ENCODE results near the gene TLE5.
"Not testable (repeated sequence)": the region's sequence is repeated elsewhere in the genome, so short reads cannot be mapped to it uniquely, and the experiment has no call there.

The TLE5 gene

DNA sequence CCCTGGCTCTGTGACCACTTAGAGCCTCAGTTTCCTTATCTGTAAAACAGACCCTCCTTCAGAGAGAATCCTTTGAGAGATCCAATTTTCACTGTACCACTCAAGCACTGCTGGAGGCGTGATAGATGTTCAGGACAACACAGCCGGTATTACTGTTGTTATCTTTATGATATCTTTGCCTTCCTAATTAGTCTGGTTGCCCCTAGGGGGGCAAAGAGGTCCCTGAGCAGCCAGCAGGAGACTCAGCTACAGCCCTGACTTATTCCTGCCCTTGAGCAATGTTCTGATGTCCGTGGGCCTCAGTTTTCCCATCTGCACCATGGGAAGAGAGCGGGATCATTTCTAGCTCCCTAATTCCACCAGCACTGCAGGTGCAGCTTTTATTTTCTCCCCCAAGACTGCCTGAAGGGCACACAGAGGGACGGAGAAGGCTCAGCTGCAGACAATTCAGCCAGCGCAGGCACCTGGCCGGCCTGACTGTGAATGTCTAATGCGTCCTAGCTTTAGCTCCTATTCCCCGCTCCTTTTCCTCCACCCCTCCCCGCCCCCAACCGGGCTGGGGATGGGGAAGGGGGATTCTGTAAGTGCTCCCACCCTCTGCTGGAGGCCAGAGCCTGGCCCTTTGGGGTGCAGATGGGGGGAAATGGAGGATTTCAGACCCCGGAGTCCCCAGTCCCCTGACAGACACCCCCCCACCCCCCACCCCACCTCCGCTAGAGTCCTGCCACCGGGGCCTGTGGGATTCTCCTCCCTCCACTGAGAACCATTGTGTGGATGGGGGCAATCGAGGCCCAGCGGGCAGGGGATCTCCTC lies 16.2 kb downstream of the TLE5 start:
- no peak for DNase-seq (ENCODE audit: insufficient read length, low spot score)

DNA sequence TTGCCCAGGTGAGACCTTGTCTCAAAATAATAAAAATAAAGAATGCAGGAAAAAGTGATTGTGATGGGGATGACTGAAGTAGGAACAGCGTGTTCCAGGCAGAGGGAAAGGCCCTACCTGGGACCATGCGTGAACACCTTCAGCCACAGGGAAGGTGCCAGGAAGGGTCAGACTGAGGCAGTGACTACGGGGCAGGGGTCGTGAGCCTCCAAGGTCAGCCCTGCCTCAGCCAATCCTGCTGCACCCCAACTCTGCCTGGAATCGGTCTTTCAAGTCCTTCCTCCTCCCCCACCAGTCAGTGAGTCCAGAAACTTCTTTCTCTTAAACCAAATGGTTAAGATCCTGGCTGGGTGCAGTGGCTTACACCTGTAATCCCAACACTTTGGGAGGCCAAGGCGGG lies 17.1 kb downstream of the TLE5 start:
- DNase-seq (ENCODE audit: insufficient read length, low spot score) (no peak), FAIRE-seq (no peak)

More for the DNA sequence above, 16.2 kb downstream of the TLE5 start:
- FAIRE-seq = no peak

DNA sequence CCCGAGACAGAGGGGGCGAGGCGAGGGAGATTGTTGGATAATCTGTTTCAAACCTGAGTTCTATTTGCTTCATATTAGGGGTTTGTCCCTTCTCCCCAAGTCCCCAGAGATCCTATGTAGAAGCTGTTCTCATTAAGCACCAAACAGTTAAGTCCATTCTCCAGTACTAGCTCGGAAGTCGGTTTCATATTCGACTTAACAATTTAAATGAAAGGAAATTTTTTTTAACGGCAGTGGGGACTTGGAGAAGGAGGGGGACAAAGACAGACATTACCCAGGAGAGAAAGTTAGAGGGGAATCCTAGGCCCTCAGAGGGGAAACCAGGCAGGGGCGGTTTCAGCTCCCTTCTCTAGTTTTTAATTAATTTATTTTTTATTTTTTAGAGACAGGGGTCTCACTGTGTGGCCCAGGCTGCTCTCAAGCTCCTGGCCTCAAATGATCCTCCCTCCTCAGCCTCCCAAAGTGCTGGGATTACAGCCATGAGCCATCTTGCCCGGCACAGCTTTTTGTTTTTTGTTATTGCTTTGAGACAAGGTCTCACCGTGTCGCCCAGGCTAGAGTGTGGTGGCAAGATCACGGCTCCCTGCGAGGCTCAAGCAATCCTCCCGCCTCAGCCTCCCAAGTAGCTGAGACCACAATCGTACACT lies 19.6 kb downstream of the TLE5 start:
- DNase-seq (ENCODE audit: insufficient read length, low spot score) (no peak), FAIRE-seq (no peak)

DNA sequence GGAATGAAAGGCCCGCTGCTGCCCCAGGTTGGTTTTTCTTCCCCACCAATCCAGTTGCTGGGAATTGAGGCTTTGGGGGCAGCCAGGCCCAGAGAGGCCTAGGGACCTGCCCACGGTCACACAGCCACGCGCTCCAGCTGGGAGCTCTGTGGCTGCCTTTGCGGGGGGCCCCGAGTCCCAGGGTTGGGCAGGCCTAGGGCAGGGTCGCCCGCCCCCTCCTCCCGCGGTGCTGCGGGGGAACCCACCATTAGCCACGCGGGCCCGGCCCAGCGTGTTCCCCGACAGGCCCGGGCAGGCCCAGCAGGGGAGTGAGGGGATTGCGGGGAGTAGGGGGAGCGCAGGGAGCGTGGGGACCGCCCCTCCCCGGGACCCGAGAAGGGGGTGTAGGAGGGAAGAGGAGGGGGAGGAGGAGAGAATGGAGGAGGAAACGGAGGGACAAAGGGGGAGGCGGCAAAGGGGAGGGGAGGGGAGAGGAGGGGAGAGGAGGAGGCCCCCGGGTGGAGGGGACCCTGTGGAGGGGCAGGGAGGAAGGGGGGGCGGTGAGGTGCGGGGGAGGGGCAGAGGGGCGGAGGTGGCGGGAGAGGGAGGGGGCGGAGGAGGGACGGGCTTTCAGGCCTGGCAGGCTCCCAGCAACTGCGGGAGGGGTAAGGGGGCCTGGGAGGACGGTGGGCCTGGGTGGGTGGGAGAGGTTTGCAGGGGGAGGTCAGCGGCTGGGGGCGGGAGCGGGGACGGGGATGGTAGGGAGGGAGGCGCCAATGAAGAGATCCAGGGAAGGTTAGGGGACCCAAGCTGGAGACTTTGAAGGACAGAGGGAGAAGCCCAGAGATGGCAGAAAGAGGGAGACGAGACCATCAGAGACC lies 20.3 kb downstream of the TLE5 start:
- FAIRE-seq = no peak
- no peak for DNase-seq (ENCODE audit: insufficient read length, low spot score)

DNA sequence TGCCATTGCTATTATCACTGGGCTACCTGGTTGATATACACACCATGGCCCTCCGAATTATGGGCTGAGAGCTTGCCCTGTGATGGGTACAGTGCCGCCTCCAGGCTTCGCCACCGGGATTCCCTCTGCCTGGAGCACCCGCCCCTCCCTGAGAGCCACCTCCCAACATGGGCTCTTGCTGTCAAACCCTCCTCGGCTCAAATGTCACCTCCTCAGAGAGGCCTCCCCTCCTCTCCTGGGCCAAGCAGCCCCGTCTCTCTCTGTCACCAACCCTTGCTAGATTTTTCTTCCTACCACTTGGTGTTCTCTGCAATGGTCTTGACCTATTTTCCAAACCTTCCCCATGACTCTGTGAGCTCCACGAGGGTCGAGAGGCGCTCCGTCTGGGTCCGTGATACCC lies 21.0 kb downstream of the TLE5 start:
- DNase-seq (ENCODE audit: insufficient read length, low spot score) (no peak), FAIRE-seq (no peak)

DNA sequence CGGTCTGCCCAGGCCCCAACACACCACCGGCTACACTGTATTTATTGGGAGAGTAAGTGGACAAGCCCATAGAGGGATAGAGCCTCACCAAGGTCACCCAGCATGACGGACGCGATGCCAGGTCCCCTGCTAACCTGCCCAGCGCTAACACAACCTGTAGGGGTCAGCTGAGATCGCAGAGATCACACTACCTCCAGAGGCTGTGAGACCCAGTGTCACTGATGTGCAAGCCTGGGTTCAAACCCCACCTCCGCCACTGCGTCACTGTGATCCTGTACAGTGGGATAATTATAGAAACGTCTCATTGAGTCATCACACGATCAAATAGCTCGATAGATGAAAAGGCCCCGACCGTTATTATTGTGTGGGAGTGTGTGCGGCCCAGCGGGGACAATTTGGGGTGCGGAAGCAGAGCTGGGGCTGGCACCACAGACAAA lies 22.6 kb downstream of the TLE5 start:
- FAIRE-seq = no peak

DNA sequence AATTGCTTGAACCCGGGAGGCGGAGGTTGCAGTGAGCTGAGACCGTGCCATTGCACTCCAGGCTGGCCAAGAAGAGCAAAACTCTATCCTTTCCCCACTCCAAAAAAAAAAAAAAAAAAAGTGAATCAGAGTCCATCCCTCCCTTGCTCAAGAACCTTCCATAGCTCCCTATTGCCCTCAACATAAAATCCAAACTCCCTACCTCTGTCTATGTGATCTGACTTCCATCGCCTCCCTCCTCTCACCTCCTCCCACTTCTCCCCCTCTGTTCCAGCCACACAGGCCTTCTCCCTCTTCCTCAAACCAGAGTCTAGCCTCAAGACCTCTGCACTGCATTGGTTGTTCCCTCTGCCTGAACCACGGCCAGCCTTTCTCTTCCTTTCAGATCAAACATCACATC lies 23.2 kb downstream of the TLE5 start:
- FAIRE-seq (no peak), DNase-seq (ENCODE audit: insufficient read length, low spot score) (no peak)

More for the DNA sequence above, 22.6 kb downstream of the TLE5 start:
- DNase-seq (ENCODE audit: insufficient read length, low spot score) = no peak

DNA sequence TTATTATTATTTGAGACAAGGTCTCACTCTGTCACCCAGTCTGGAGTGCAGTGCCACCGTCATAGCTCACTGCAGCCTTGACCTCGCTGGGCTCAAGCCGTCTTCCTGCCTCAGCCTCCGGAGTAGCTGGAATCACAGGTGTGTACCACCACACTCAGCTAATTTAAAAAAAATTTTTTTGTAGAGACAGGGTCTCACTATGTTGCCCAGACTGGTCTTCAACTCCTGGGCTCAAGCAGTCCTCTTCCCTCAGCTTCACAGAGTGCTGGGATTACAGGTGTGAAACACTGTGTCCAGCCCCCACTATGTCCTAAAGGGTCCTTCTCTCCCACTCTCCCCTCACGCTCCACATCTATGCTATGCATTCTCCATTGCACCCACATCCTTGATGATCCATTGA lies 24.1 kb downstream of the TLE5 start:
- FAIRE-seq (no peak), DNase-seq (ENCODE audit: insufficient read length, low spot score) (no peak)

DNA sequence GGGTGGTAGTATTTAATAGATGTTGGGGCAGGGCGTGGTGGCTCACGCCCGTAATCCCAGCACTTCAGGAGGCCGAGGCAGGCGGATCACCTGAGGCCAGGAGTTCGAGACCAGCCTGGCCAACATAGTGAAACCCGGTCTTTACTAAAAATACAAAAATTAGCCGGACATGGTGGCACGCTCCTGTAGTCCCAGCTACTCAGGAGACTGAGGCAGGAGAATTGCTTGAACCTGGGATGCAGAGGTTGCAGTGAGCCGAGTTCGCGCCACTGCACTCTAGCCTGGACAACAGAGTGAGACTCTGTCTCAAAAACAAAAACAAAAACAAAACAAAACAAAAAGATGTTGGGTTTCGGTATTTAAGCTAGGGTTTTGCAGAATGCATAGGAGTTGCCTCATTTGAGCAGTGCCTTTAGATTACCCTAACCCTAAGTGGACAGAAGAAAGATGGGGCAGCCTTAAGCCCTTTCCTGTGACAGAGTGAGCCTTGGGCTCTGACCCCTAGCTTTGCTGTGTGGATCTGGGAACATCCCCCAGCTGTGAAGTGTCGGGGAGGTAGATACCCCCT lies 25.2 kb downstream of the TLE5 start:
- FAIRE-seq = not testable (repeated sequence)

DNA sequence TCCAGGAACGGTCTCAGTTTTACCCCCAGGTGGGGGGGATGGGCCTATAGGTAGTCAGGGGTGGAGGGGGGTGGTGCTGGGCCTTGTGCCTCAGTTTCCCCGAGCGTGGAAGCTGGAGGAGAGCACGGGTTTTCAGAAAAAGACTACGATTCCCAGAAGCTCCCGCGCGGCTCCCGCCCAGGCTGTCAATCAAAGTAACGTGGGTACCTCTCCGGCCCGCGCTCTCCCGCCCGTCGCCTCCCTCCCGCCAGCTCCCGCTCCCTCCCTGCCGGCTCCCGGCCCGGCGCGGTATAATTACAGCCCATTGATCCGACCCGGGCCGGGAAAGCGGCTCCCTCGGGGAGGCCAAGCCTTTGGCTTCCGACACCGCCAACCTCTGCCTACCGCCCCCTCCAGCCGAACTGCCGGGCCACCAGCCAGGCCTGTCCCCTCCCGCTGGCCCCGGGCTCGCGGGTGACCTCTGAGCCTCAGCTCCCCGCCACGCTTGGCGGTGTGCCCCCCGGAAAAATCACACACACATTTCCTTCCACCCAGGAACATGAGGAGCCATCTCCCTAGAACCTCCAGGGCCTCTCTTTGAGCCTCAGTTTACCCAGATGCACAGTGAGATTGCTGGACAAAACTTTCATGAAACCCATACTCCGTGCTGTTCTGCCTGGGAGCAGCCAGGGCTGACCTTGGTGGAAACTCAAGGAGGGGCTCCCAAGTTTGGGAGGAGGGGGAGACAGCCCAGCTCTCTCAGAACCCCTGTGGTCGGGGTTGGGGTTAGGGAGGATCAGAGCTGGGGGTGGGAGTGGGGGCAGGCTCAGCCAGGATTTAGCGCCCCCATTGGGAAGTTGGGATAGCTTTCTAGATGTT lies 25.9 kb downstream of the TLE5 start:
- DNase-seq (ENCODE audit: insufficient read length, low spot score) (peak; percentile 71), FAIRE-seq (peak; percentile 4)

More for the DNA sequence above, 25.2 kb downstream of the TLE5 start:
- DNase-seq (ENCODE audit: insufficient read length, low spot score) = not testable (repeated sequence)

DNA sequence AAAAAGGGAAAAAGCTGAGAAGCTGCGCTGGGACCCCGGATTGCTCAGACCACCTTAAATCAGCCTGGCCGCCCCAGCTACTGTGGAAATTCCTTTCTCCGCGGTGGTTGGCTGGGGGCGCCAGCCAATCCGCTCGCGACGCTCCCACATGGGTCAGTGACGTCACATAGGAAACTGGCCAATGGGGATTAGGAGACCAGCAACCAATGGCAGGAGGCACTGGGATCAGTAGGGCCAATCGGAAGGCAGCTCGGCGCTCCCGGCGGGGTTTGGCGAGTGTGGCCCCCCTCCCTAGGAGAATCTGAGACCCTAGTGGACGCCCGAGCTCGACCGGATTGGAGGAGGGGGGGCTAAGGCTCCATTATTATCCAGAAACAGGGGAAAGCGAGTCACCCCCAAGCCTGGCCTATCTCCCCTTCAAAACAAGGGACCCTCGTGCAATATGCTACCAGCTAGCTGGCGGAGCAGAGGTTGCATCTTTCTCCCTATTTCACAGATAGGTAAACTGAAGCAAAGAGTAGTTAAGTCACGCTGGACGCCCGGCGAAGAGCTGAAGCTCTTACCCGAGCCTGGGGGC lies 26.7 kb downstream of the TLE5 start:
- FAIRE-seq (peak; percentile 96), DNase-seq (ENCODE audit: insufficient read length, low spot score) (peak; percentile 99)

DNA sequence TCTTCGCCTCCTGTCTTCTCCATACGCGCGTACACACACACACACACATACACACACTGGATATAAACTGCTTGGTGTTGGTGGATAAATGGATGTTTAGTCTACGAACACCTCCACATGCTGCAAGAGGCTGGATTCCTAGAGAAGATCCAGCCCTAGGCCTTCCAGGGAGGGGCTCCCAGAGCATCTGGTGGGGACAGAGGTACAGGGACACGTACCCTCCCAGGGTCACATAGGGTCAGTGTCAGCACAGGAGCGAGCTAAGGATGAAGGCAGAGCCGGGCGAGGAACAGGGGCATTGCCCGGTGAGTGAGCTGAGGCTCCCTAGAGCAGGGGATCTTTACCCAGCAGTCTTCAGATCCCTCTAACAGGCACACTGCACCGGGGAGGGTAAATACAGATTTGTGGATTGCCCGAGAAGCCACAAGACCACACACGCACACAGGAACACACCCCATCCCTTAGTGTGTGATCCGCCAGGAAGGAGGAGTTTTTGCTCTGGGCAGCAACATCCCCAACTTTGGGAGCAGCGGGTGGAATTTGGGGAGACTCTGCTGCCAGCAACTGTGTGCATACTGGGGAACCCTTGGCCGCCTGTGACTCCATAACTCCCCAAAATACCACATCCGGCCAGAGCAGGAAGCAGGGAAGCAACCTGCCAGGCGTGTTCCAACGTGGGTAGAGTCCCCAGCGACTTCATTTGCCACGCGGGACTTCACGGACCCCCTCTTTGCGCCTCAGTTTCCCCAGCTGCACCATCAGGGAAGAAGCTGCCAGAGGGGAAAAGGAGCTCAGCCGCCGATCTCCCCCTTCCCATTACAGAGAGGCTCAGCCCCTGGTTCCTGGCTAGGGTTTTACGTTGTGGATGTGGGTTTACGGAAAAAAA lies 27.4 kb downstream of the TLE5 start:
- DNase-seq (ENCODE audit: insufficient read length, low spot score) (no peak), FAIRE-seq (no peak)

DNA sequence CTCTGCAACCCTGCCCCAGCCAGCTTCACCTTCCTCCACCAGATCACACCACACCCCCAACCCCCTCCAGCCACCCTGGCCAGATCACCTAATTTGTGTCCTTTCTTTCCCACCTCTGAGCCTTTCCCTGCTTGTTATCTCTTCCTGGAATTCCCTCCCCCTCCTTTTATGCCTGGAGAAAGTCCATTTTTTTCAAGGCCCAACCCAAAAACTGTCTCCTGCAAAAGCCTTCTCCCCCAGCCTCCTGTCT lies 28.0 kb downstream of the TLE5 start:
- FAIRE-seq (no peak), DNase-seq (ENCODE audit: insufficient read length, low spot score) (no peak)

DNA sequence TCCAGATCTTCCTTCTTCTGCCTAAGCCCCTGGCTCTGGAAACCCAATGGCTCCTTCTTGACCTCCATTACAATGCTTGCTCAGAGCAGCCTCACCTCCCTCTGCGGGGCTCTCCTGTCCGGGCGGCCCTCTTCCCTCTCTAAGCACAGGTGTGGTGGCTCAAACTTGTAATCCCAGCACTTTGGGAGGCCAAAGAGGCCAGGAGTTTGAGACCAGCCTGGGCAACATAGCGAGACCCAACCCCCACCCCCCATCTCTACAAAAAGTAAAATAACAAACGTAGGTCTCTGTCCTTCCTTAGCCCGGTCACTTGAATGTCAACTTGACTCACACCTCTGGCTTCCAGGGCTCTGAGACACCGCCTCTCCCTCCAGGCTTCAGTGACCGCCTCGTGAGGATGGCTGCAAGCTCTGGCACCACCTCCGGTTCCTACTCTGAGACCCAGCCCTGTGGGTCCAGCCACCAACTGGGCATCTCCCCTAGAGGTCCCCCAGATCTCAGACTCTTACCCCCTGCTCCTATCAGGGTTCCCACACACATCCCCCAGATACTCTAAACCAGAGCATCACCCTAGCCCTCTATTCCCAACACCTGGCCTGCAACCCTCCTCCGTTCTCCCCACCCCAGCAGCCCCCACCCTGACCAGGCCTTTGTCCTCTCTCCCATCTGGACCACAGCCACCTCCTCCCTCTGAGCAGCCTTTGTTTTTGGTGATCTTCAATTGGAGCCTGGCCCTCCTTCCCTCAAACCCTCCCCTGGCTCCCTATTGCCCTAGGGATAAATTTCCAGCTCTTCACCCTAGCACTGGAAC lies 28.5 kb downstream of the TLE5 start:
- DNase-seq (ENCODE audit: insufficient read length, low spot score) = no peak

DNA sequence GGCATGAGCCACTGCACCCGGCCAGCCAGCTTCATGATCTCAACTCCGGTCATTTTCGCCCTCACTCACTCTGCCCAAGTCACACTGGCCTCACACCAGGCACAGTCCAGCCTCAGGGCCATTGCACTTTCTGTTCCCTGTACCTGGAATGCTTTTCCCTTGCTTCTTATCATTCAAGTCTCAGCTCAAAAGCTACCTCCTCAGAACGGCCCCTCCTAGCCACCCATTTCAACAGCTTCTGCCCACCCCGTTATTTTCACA lies 30.8 kb downstream of the TLE5 start:
- DNase-seq (ENCODE audit: insufficient read length, low spot score) = no peak
- FAIRE-seq = no peak

More for the DNA sequence above, 28.5 kb downstream of the TLE5 start:
- no peak for FAIRE-seq

DNA sequence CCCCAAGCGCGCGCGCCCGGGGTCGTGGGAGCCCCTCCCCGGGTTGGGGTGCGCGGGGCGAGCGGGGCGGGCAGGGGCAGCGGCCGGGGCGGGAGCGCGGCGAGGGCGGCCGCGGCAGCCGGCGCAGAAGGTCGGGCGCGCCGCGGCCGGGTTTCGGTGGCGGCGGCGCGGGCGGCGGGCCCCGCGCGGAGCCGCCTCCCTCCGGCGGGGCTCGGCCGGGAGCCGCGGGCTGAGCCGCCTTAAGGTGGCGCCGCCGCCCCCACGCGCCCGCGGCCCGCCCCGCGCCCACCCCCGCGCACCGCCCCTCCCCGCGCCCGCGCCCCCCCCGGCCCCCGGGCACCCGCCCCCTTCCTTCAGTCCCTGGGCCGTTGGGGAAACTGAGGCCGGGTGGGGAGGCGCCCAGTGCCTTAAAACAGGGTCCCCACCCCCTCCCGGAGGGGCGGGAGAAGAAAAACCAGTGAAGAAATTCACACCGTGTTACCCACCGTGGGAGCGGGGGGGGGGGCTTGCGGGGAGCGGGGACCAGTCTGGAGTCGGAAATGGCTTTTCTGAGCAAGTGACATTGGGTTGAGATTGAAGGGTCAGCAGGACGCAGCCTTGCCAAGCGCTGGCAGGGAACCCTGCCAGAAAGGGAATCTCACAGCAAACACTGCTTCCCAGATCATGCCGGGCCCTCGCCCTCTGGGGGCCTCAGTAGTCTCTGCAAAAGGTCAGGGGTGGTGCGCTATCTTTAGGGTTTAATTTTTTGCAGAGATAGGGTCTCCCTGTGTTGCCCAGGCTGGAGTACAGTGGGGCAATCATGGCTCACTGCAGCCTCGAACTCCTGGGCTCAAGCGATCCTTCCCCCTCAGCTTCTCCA lies 33.0 kb downstream of the TLE5 start, which contains the start of gene TLE2:
Gene TLE2, minus strand, starts transcription at position 216 of the 859 bp plus-strand sequence. CDS start 376 bp downstream, outside the sequence.
- FAIRE-seq (no peak), DNase-seq (ENCODE audit: insufficient read length, low spot score) (no peak)
